ENCODE data around the gene GRM5.
"Not testable (repeated sequence)": the region's sequence is repeated elsewhere in the genome, so short reads cannot be mapped to it uniquely, and the experiment has no call there.

The GRM5 gene

DNA sequence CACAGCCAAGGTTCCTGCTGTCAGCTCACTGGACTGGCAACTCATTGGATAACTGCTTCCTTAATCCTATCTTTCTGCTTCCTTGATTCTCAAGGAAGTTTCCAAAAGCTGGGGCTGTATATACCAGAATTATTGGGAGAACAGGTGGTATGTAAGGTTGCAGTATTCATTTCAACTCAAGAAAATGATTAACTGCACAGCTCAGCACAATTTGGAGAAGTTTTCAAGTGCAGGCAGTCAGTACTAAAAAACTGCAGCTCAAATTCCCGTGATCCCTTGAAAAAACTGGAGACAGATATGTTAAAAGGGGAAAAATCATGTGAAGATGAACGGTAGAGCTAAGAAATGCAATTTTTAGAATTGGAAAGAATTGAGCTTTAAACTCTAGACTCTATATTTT is 44.4 kb downstream of the GRM5 start:
- Histone ChIP-seq H3K79me2 (ENCODE audit: insufficient read depth, low read length) (no peaks in the 10 kb centered on the region), H3F3A (ENCODE audit: insufficient read depth, low read length) (no peaks in the 10 kb centered on the region), H2AFZ (ENCODE audit: low read length) (no peak overlapping the region), H3K9me2 (ENCODE audit: low read depth, low read length) (no peaks in the 10 kb centered on the region), H4K20me1 (ENCODE audit: insufficient read depth, low read length) (no peaks in the 10 kb centered on the region), H3K4me3 (ENCODE audit: low read depth, low read length, poor library complexity, severe bottlenecking) (no peak overlapping the region), H3K27me3 (ENCODE audit: insufficient read depth, low read length) (no peaks in the 10 kb centered on the region), H3K4me2 (ENCODE audit: low read length) (no peak overlapping the region), H3K36me3 (ENCODE audit: insufficient read depth, low read length) (no peaks in the 10 kb centered on the region), H3K27ac (ENCODE audit: low read depth, low read length, poor library complexity, severe bottlenecking) (no peak overlapping the region), H3K9ac (ENCODE audit: low read length) (no peak overlapping the region), H3K9me3 (ENCODE audit: low read length) (no peaks in the 10 kb centered on the region), H3K4me1 (ENCODE audit: insufficient read depth, low read length, severe bottlenecking) (no peaks in the 10 kb centered on the region)
- TF ChIP-seq, protein P1, sequence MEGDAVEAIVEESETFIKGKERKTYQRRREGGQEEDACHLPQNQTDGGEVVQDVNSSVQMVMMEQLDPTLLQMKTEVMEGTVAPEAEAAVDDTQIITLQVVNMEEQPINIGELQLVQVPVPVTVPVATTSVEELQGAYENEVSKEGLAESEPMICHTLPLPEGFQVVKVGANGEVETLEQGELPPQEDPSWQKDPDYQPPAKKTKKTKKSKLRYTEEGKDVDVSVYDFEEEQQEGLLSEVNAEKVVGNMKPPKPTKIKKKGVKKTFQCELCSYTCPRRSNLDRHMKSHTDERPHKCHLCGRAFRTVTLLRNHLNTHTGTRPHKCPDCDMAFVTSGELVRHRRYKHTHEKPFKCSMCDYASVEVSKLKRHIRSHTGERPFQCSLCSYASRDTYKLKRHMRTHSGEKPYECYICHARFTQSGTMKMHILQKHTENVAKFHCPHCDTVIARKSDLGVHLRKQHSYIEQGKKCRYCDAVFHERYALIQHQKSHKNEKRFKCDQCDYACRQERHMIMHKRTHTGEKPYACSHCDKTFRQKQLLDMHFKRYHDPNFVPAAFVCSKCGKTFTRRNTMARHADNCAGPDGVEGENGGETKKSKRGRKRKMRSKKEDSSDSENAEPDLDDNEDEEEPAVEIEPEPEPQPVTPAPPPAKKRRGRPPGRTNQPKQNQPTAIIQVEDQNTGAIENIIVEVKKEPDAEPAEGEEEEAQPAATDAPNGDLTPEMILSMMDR (IDR thresholded peaks at IDR 0.05; ENCODE audit: low read length) = no peak
- no peak for TF ChIP-seq EZH2 (IDR thresholded peaks at IDR 0.05; ENCODE audit: borderline replicate concordance, low read length)

DNA sequence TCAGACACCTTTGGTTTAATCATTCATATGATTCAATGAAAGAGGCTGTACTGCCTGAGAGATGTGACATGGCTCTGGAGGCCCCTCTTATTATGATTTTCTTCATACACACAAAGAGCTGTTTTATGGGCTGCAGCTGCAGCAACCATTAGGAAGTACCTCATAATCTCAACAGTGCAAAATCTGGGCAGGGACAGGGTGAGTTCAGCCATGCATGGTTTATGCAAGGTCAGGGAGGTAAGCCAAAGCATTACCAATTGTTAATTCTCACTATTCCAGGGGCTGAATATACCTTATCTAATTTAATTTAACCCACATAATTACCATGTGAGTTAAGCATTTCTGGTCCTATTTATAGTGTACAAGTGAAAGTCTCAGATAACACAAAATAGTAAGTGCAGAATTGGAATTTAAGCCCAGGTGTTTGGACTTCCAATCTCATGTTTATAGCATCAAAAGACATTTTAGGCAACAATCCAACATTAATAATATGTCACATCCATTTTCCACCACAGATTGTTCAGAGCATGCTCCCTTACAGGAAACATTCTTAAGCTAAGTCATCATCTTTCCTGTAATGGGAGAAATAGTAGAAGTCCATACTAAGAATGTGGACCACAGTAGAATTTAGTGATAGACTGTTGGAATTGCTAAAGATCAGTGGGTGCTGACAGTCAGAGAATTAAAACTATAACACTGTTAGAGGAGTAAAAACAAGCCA is 45.8 kb downstream of the GRM5 start:
- H3K36me3 ChIP-seq (ENCODE audit: insufficient read depth, low read length); H3K27me3 ChIP-seq (ENCODE audit: insufficient read depth, low read length); H3K9me2 ChIP-seq (ENCODE audit: low read depth, low read length): not testable (repeated sequence)

DNA sequence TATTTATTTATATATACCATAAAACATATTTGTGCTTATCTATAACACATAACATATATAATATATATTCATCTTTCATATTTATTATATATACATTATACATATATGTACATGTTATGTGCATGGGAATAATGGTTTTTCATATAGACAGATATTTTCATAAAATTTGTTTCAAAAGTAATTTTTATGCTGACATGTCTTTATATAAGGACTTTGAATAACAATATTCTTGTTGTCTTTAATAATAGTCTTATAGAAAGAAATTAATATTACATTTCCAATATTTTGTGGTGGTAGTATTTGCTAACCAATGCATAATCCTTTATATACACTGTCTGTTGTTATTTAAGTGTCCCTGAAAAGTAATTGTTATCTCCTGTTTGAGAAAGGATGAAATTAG is 49.6 kb downstream of the GRM5 start:
- H3K9ac ChIP-seq (ENCODE audit: low read length) = no peak overlapping the region
- H3K27ac ChIP-seq (ENCODE audit: low read depth, low read length, poor library complexity, severe bottlenecking) = no peak overlapping the region
- no peak overlapping the region for H2AFZ ChIP-seq (ENCODE audit: low read length)
- no peaks in the 10 kb centered on the region for H3K4me1 ChIP-seq (ENCODE audit: insufficient read depth, low read length, severe bottlenecking)
- no peaks in the 10 kb centered on the region for H3K9me2 ChIP-seq (ENCODE audit: low read depth, low read length)
- no peak overlapping the region for H3K4me3 ChIP-seq (ENCODE audit: low read depth, low read length, poor library complexity, severe bottlenecking)
- H3K9me3 ChIP-seq (ENCODE audit: low read length) = no peaks in the 10 kb centered on the region
- TF ChIP-seq EZH2 (IDR thresholded peaks at IDR 0.05; ENCODE audit: borderline replicate concordance, low read length) = no peak
- TF ChIP-seq, protein P1 (IDR thresholded peaks at IDR 0.05; ENCODE audit: low read length) = no peak
- H3K36me3 ChIP-seq (ENCODE audit: insufficient read depth, low read length) = no peaks in the 10 kb centered on the region
- H3K79me2 ChIP-seq (ENCODE audit: insufficient read depth, low read length) = no peaks in the 10 kb centered on the region
- H4K20me1 ChIP-seq (ENCODE audit: insufficient read depth, low read length) = no peaks in the 10 kb centered on the region
- no peak overlapping the region for H3K4me2 ChIP-seq (ENCODE audit: low read length)
- no peaks in the 10 kb centered on the region for H3K27me3 ChIP-seq (ENCODE audit: insufficient read depth, low read length)
- no peaks in the 10 kb centered on the region for H3F3A ChIP-seq (ENCODE audit: insufficient read depth, low read length)

More for the DNA sequence above, 45.8 kb downstream of the GRM5 start:
- not testable (repeated sequence) for H2AFZ ChIP-seq (ENCODE audit: low read length); H3K4me2 ChIP-seq (ENCODE audit: low read length); H3K4me3 ChIP-seq (ENCODE audit: low read depth, low read length, poor library complexity, severe bottlenecking); H3K9ac ChIP-seq (ENCODE audit: low read length); H3F3A ChIP-seq (ENCODE audit: insufficient read depth, low read length); H3K79me2 ChIP-seq (ENCODE audit: insufficient read depth, low read length); H3K27ac ChIP-seq (ENCODE audit: low read depth, low read length, poor library complexity, severe bottlenecking); H3K9me3 ChIP-seq (ENCODE audit: low read length); H3K4me1 ChIP-seq (ENCODE audit: insufficient read depth, low read length, severe bottlenecking); H4K20me1 ChIP-seq (ENCODE audit: insufficient read depth, low read length)

GRCh38 chr11:89015614-89016013 is 50.2 kb downstream of the GRM5 start:
- no peaks in the 10 kb centered on the region for H3K27me3 ChIP-seq (ENCODE audit: insufficient read depth, low read length)
- H3K9ac ChIP-seq (ENCODE audit: low read length) = no peak overlapping the region
- H3K4me3 ChIP-seq (ENCODE audit: low read depth, low read length, poor library complexity, severe bottlenecking) = no peak overlapping the region
- H3K36me3 ChIP-seq (ENCODE audit: insufficient read depth, low read length) = no peaks in the 10 kb centered on the region
- H3K27ac ChIP-seq (ENCODE audit: low read depth, low read length, poor library complexity, severe bottlenecking) = no peak overlapping the region
- TF ChIP-seq EZH2 (IDR thresholded peaks at IDR 0.05; ENCODE audit: borderline replicate concordance, low read length) = no peak
- TF ChIP-seq, protein P1 (IDR thresholded peaks at IDR 0.05; ENCODE audit: low read length) = no peak
- H3F3A ChIP-seq (ENCODE audit: insufficient read depth, low read length) = no peaks in the 10 kb centered on the region
- H3K79me2 ChIP-seq (ENCODE audit: insufficient read depth, low read length) = no peaks in the 10 kb centered on the region
- no peaks in the 10 kb centered on the region for H3K9me2 ChIP-seq (ENCODE audit: low read depth, low read length)
- no peaks in the 10 kb centered on the region for H3K9me3 ChIP-seq (ENCODE audit: low read length)
- H3K4me1 ChIP-seq (ENCODE audit: insufficient read depth, low read length, severe bottlenecking) = no peaks in the 10 kb centered on the region
- no peak overlapping the region for H3K4me2 ChIP-seq (ENCODE audit: low read length)
- no peaks in the 10 kb centered on the region for H4K20me1 ChIP-seq (ENCODE audit: insufficient read depth, low read length)
- H2AFZ ChIP-seq (ENCODE audit: low read length) = no peak overlapping the region

DNA sequence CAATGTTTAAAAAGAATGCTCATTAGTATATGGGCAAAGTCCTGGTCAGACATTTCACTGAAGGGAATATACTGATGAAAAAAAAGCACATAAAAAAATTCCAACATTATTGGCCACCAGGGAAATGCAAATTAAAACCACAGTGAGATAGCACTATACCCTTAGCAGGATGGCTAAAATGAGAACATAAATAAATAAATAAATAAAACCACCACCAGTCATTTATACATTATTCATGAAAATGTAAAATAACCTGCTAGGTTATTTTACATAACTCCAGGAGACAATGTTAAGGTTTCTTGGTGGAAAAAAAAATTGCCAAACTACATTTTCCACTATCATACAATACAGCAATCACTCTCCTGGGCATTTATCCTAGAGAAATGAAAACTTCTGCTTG is 64.9 kb downstream of the GRM5 start:
- not testable (repeated sequence) for H3K9ac ChIP-seq (ENCODE audit: low read length); H2AFZ ChIP-seq (ENCODE audit: low read length); H3K27me3 ChIP-seq (ENCODE audit: insufficient read depth, low read length); H3K4me2 ChIP-seq (ENCODE audit: low read length); H3K36me3 ChIP-seq (ENCODE audit: insufficient read depth, low read length); H3F3A ChIP-seq (ENCODE audit: insufficient read depth, low read length); H3K27ac ChIP-seq (ENCODE audit: low read depth, low read length, poor library complexity, severe bottlenecking); H4K20me1 ChIP-seq (ENCODE audit: insufficient read depth, low read length); H3K4me1 ChIP-seq (ENCODE audit: insufficient read depth, low read length, severe bottlenecking); H3K79me2 ChIP-seq (ENCODE audit: insufficient read depth, low read length); H3K9me3 ChIP-seq (ENCODE audit: low read length); H3K9me2 ChIP-seq (ENCODE audit: low read depth, low read length); H3K4me3 ChIP-seq (ENCODE audit: low read depth, low read length, poor library complexity, severe bottlenecking)
